ENCODE measurements around the gene CAP2. TPM values are rescaled to one million over a fixed set of nuclear protein-coding genes. Genes with fewer than 3 reads are reported as not detected.

Gene CAP2
- total RNA-seq, 1 donor from 2014 or later: 5.5 TPM

DNA sequence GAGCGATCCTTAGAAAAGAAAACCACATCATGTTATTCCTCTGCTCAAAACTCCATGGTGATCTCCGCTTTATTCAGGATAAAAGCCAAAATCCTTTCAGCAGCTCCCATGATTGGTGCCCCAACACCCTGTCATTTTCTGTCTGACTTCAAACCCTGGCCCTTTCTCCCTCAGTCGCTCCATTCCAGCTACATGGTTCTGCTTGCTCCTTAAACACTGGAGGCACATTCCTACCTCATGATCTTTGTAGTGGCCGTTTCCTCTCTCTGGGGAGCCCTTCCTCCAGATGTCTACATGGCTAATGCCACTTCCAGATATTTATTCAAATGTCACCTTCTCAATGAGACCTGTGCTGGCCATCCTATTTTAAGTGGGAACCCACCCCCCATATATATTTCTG is 100.8 kb downstream of the CAP2 start:
- H3K4me3 ChIP-seq (ENCODE audit: low read depth, low read length): no peak overlapping the region
- TF ChIP-seq, protein P1, sequence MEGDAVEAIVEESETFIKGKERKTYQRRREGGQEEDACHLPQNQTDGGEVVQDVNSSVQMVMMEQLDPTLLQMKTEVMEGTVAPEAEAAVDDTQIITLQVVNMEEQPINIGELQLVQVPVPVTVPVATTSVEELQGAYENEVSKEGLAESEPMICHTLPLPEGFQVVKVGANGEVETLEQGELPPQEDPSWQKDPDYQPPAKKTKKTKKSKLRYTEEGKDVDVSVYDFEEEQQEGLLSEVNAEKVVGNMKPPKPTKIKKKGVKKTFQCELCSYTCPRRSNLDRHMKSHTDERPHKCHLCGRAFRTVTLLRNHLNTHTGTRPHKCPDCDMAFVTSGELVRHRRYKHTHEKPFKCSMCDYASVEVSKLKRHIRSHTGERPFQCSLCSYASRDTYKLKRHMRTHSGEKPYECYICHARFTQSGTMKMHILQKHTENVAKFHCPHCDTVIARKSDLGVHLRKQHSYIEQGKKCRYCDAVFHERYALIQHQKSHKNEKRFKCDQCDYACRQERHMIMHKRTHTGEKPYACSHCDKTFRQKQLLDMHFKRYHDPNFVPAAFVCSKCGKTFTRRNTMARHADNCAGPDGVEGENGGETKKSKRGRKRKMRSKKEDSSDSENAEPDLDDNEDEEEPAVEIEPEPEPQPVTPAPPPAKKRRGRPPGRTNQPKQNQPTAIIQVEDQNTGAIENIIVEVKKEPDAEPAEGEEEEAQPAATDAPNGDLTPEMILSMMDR (conservative IDR thresholded peaks at IDR 0.05; ENCODE audit: low read depth, low read length): no peak
- DNase-seq (ENCODE audit: low read depth): no peak

GRCh38 chr6:17494919-17495318 is 101.5 kb downstream of the CAP2 start:
- TF ChIP-seq, protein P1 (conservative IDR thresholded peaks at IDR 0.05; ENCODE audit: low read depth, low read length): no peak
- no peak overlapping the region for H3K4me3 ChIP-seq (ENCODE audit: low read depth, low read length)
- DNase-seq (ENCODE audit: low read depth): no peak

GRCh38 chr6:17497535-17498095 is 104.2 kb downstream of the CAP2 start:
- TF ChIP-seq, protein P1 (conservative IDR thresholded peaks at IDR 0.05; ENCODE audit: low read depth, low read length): no peak
- DNase-seq (ENCODE audit: low read depth): no peak
- H3K4me3 ChIP-seq (ENCODE audit: low read depth, low read length): no peak overlapping the region

DNA sequence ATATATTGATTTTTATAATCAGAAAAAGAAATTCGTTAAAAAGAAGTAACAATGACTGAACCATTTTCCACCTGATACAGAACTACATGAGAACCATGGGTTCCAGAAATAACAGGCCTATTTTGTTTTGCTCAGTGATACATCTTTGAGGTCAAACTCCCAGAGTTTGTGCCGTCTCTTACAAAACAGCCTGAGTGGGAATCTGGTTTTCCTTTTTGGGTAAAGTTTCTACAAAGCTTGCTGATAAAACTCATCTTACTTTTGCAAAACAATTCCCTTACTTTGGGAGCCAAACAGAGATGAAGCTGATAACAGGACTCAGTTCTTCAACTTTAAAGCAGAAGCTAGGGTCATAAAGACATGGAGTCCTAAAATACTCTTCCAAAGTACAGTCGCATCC is 108.0 kb downstream of the CAP2 start:
- TF ChIP-seq, protein P1 (conservative IDR thresholded peaks at IDR 0.05; ENCODE audit: low read depth, low read length): no peak
- DNase-seq (ENCODE audit: low read depth): no peak
- H3K4me3 ChIP-seq (ENCODE audit: low read depth, low read length): no peak overlapping the region

DNA sequence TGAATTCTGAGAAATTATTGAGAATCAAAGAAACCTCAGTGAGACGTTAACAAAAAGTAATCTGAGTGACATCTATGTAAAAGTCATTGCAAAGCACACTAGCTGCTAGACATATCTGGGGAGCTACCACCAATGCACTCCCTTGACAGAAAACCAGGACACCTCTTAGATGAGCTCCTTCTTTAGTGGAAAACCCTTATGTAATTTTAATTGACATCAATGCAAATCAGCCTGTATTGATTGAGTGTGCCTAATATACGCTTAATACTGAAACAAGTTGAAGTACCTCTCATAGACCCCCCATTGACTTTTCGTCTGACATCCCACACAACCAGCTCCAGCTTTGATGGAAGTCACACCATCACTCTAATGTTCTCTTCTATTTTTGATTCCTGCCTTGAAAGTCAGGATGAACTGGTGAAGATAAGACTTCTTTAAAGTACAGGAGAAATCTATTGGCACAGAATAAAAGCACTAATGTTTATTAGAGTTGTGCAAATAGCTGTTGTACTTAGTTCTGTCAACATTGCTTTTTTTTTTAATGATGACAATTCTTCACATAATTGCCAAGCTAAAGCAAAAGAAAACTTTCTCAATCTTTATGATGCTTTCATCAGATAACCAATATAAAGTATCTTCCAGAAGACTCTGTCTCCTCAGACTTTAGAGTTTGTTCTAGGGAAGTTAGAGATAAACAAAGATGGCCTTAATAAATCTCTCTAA is 108.7 kb downstream of the CAP2 start:
- TF ChIP-seq, protein P1 (conservative IDR thresholded peaks at IDR 0.05; ENCODE audit: low read depth, low read length): no peak
- H3K4me3 ChIP-seq (ENCODE audit: low read depth, low read length): no peak overlapping the region
- no peak for DNase-seq (ENCODE audit: low read depth)

DNA sequence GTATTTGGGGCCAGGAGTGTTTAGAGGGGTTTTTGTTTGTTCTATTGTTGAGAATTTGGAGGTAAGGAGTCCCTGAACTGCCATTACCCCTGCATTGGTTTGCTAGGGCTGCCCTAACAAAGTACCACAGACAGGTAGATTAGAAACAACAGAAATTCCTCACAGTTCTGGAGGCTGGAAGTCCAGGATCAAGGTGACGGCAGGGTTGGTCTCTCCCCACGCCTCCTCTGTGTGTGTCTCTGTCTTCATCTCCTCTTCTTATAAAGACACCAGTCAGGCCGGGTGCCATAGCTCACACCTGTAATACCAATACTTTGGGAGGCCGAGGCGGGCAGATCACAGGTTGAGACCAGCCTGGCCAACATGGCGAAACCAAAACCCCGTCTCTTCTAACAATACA is 109.7 kb downstream of the CAP2 start:
- TF ChIP-seq, protein P1 (conservative IDR thresholded peaks at IDR 0.05; ENCODE audit: low read depth, low read length): no peak
- no peak for DNase-seq (ENCODE audit: low read depth)
- no peak overlapping the region for H3K4me3 ChIP-seq (ENCODE audit: low read depth, low read length)

- no peak overlapping the region for H3K4me3 ChIP-seq (ENCODE audit: low read depth, low read length)
- no peak for DNase-seq (ENCODE audit: low read depth)
- TF ChIP-seq, protein P1 (conservative IDR thresholded peaks at IDR 0.05; ENCODE audit: low read depth, low read length): no peak
These were observed 110.6 kb downstream of the CAP2 start for GRCh38 chr6:17504005-17504404.

Measured in epithelial cell of proximal tubule (primary cell).